Mammary epithelial cell (primary cell): Measurements from ENCODE around the gene TGM2.

Source experiments
- CTCF ChIP-seq, 2 donors: IDR thresholded peaks in 1 of 2; conservative IDR thresholded peaks in 1 of 2; 2 replicates each; pipeline ENCODE4 v1.5.1; 2011 to 2012; ENCODE audit warnings: inconsistent platforms in 2 of 2, low read length in 2 of 2, mild to moderate bottlenecking in 2 of 2, control low read depth in 1 of 2, low read depth in 1 of 2; ENCODE audit not compliant: insufficient read depth in 1 of 2; ENCODE audit errors: extremely low read depth in 1 of 2
- EZH2 ChIP-seq: IDR thresholded peaks from 2 replicates; pipeline ENCODE4 v1.6.1; 2012; ENCODE audit warnings: low read length, inconsistent platforms, borderline replicate concordance

GRCh38 chr20:38095017-38095686 is 69.9 kb downstream of the TGM2 start:
- TF ChIP-seq CTCF (conservative IDR thresholded peaks at IDR 0.05 in 1 of 2, IDR thresholded peaks at IDR 0.05 in 1 of 2; ENCODE audit: extremely low read depth in 1 of 2, insufficient read depth in 1 of 2, low read depth in 1 of 2, low read length in 2 of 2) (no peak), EZH2 (no peak)
